NCI-H345 treated with DMSO at 0.1 percent for 48 hours (cell line): ENCODE data around the gene NAP1L1.

Experiments used
- DNase-seq: peaks from one replicate; lab custom pipeline; 2025; ENCODE audit not compliant: unreplicated experiment; lab: John Stamatoyannopoulos, UW

Gene NAP1L1, protein sequence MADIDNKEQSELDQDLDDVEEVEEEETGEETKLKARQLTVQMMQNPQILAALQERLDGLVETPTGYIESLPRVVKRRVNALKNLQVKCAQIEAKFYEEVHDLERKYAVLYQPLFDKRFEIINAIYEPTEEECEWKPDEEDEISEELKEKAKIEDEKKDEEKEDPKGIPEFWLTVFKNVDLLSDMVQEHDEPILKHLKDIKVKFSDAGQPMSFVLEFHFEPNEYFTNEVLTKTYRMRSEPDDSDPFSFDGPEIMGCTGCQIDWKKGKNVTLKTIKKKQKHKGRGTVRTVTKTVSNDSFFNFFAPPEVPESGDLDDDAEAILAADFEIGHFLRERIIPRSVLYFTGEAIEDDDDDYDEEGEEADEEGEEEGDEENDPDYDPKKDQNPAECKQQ

DNA sequence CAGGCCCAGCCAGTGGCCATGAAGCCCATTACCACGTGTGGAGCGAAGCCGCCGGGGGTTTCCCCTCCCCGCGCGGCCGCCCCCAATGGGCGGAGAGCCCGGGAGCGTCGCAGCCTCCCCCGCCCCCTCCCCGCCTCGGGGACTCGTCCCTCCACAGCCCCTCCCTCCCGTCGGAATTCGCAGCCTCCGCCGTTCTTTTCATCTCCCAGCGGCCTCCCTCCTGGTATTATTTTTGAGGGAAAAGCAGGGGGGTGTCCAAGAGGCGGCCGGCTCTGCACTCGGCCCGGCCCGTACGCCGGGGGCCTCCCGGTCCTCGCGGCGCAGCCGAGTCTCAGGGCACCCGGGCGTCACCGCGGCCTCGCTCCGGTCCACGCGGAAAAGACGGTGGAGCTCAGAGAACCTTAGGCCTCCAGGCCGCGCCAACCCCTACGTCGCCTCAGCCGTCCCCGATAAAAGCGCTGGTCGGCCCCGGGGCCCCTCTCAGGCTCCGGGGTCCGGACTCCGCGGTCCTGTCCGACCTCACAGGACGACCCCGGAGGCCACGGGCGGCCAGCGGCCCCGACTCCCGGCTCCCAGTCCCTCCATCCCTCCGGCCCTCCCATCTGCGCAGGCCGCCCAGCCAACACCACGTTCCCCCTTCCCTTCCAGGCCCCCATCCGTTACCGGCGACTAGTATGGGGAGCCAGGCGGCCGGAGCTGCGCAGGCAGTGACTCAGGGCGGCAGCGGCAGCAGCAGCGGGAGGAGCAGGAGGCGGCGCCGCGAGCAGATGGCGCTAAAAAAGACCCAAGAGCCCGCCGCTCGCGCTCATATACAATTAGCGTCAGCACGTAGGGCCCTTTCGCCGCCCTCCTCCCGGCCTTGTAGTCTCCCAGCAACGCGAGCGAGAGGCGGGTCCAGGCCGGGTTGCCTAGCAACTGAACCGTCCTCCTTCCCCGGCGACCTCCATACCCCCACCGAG, at the start of gene NAP1L1:
TSS of gene NAP1L1 (minus strand) at position 782 of the 959 bp plus-strand sequence. CDS start 10,466 bp downstream, outside the sequence.
- peak; percentile 94 for DNase-seq

DNA sequence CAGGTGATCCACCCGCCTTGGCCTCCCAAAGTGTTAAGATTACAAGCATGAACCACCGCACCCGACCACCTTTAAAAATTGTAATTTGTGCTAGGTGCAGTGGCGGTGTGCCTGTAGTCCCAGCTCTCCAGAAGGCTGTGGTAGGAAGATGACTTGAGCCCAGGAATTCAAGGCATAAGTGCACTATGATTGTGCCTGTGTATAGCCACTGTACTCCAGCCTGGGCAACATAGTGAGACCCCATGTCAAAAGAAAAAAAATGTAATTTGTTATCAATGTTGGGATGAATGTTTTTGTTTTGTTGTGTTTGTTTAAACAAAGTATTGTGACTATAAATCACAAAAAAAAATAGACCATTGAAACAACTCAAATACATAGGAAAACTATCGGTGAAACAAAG, 43.1 kb upstream of the NAP1L1 start:
- DNase-seq: no peak

DNA sequence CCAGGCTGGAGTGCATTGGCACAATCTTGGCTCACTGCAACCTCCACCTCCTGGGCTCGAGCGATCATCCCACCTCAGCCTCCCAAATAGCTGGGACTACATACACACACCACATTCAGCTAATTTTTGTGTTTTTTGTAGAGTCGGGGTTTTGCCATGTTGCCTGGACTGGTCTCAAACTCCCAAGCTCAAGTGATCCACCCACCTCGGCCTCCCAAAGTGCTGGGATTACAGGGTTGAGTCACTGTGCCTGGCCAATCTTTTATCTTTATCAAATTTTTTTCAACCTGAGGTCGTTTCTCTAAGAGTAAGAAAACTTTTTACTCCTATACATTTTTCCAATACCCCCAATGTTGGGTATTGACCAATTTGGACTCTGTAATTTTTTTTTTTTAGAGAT, 40.0 kb upstream of the NAP1L1 start:
- DNase-seq: no peak

DNA sequence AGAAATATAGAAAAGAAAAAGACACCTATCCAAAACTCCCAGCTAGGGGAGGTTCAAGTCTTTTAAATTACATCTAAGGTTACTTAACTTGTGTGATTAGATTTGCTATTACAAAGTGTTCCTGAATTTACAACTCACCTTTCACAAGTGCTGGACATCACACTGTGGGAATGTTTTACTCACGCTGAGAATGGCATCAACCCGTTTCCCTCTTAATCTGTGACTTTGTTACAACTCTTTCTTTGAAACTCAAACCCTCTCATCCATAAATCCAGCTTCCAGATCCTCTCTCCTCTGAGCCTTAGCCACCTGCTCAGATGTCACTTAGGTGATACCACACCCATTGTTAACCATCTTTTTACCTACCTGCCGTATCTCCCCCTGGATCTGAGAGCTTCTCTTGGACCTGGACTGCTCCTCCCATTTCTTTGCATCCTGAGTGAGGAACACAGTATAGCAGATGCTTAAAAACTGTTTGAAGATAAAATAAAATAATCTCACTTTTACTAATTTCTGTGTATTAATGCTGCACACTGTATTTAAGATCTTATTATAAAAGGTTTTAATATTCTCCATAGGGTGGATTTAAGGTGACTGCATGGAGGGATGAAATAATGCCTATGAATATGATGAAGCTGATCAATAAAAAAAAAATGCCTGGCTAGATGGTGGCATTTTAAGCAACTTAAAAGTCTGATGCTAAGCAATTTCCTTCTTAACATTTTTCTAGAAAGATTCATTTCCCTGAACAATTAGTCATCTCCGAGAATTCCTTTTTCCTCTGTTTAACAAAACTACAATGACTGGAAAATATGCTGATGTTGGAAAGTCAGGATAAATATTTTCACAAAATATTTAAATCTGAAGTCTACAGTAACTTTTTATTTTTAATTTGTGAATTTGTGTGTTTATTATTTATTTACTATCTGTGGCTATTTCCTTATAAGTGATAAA, 39.1 kb upstream of the NAP1L1 start:
- DNase-seq: no peak

DNA sequence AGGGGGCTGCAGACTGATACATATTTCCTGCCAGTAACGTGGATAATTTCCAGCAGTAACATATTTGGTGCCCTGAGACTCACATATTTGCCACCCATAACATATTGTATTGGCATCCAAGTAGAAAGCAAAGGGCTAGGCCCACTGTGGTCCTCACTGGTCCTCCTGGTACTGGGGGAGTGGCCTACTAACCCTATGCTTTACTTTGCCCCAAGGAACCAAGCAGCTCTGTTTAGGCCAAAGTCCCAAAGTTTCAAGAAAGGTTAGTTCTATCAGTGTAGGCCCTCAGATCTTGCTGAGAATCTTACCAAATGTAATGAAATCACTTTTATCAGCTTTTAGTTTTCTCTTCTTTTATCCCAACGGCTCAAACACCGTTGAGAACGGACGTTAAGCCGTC, 35.4 kb upstream of the NAP1L1 start:
- DNase-seq: no peak

DNA sequence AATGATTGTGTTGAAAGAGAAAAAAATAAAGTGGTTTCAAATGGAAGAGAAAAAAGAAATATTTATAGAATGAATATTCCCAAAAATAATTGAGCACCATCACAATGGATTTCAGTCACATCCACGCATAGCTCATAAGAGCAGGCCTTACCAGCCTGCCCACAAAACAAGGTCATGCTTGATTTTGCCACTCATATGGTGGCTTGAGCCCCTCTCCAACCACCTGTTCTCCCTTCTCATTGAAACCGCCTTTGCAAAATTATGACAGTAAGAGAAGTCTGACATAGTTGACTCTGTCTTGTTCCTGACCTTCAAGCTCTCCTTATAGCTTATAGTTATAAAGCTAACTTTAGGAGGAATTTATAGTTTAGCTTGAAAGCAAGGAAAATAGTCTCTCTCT, 33.3 kb upstream of the NAP1L1 start:
- no peak for DNase-seq

DNA sequence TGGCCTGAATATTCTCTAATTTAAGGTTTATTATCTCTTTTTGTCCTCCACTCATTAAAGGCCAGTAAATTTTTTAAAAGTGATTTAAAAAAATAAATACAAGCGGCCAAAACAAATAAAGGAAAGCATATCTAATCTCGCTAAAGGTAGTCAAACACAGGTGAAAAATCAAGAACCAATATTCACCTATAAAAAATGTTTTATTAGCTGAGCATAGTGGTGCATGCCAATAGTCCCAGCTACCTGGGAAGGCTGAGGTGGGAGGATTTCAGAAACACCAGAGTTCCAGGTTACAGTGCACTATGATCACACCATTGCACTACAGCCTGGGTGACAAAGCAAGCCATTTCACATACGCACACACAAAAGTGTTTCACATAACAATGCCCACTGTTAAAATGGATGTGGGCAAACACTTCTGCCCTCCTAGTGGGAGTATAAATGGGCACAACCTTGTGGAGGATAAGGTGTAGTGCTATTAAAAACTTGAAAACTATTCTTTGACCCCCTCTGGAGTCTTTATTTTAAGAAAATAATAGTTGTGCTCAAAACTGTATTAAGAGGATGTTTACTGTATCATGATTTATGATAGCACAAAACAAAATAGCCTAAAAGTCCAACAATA, 32.7 kb upstream of the NAP1L1 start:
- DNase-seq: no peak

DNA sequence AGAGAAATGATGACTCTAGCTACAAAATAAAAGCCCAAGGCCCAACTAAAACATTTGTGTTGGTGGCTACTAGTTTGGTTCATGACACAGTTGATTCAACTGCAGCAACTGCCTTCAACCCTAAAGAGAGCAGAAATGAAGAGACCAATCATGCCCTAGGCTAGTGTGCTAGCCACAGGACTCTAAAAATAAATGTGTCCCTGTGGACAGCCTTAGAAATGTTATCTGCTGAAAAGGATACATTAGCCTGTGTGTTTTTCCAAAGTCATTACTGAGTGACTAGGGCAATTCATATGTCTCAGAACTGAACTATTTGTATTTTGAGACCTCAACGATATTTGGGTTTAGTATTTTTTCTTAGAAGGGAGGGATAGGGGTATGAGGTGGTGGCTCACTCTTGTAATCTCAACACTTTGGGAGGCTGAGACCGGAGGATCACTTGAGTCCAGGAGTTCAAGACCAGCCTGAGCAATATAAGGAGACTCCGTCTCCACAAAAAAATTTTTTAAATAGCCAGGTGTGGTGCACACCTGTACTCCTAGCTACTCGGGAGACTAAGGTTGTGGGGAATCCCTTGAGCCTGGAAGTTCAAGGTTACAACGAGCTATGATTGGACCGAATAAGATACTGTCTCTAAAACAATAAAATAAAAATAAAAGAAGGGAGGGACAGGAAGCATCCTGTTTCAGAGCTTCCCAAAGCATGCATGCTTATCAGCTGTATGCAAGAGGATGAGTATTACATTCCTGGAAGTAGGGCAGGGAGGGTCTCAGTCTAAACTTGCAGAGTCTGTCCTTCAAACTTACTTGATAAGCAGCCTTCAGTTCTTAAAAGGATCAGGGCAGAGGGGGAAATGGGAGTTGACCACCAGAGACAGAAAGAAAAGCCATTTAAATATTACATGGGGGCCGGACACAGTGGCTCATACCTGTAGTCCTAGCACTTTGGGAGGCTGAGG, 29.6 kb upstream of the NAP1L1 start:
- no peak for DNase-seq

DNA sequence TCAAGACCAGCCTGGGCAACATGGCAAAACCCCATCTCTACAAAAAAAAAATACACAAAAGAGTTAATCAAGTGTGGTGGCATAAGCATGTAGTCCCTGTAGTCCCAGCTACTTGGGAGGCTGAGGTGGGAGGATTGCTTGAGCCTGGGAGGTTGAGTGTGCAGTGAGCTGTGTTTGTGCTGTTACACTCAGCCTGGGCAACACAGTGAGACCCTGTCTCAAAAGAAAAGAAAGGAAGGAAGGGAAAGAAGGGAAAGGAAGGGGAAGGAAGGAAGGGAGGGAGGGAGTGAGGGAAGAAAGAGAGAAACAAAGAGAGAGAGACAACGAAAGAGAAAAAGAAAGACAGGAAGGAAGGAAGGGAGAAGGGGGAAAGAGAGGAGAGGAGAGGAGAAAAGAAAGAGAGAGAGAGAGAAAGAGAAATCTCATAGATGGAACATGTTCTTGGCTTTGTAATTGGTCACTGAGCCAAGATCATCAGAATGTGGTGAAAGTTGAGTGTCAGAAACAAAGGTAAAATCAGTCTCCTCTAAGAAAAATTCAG, 26.8 kb upstream of the NAP1L1 start:
- DNase-seq: no peak

DNA sequence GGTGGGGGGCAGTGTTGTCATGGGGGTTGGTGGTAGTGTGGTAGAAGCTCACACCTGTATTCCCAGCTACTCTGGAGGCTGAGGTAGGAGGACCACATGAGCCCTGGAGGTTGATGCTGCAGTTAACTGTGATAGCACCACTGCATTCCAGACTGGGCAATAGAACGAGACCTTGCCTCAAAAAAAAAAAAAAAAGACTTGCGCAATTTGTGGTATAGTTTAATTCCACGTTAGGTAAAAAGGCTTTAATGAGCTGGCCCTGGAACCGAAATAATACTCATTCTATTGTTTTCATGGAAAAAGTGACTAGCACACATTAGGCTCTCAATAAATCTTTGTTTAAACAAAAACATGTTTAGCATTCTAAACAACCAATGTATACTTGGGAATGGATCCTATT, 25.4 kb upstream of the NAP1L1 start:
- no peak for DNase-seq

DNA sequence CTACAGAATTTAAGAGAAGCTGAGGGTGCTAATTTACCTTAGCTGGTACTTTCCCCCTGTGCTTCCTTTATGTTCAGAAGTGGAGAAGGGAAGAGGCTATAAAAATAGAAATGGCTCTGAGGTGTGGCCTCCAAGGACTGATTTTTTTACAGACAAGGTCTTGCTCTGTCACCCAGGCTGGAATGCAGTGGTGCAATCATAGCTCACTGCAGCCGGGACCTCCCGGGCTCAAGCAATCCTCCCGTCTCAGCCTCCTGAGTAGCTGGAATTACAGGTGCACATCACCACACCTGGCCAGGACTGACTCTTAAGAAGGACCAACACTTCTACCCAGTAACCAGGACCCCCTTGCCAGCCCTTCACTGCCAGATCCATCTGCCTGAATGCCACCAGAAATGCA, 23.9 kb upstream of the NAP1L1 start:
- no peak for DNase-seq

DNA sequence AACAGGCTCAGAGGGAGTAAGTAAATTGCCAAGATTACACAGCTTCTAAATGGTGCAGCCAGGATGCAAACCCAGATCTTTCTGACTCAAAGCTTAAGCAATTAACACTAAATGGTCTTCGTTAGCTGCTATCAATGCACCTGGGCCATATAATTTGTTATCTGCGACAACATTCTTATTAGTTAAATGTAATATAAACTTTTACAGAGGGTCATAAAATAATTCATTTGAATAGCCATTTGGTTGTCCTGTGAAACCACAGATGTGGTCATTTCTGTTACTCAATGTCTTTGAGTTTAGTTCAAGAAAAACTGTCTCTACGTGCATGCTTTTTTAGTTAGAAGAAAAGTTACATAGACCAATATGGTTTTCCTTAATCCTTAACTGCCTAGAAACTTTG, 22.1 kb upstream of the NAP1L1 start:
- DNase-seq: no peak

DNA sequence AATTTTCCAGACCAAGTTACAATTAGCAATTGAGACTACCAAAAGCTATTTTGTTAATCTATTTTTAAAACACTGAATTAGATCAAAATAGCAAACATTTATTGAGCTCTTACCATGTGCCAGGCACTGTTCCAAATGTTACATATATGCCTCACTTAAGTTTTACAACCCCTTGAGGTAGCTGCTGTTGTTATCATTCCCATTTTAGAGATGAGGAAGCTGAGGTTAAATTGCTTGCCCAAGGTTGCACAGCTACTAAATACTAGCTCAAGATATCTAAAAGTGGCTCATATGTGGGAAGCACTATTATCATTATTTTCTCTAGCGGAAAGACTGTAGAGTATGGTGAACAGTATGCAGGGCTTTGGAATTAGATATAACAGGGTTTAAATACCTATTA, 19.5 kb upstream of the NAP1L1 start:
- DNase-seq: no peak

DNA sequence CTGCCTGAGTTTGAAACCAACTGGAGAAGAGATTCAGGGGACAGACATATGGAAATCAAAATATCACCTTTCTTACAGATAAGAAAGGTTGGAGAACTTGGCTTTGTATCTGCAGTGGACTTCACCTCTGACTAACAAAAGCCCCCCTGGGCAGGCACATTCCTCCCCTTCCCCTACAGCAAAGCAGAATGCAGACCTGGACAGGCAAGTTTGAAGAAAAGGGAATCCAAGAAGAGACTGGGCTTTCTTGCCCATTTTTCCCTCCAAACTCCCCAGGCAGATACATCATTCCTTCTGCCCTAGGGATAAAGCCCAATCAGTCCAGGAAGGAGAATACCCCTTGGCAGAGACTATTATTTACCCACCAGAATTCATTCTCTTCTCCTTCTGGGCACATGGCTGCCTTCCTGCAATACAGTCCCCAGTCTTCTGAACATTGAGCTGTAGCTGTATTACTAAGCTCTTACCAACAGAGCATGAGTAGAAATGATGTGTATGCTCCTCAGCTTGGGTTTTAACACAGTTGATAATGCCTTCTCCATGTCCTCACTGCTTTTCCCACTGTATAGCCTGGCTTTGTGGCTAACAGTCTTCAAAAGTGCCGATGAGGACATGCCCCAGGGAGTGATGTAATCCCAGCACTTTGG, 17.4 kb upstream of the NAP1L1 start:
- no peak for DNase-seq

DNA sequence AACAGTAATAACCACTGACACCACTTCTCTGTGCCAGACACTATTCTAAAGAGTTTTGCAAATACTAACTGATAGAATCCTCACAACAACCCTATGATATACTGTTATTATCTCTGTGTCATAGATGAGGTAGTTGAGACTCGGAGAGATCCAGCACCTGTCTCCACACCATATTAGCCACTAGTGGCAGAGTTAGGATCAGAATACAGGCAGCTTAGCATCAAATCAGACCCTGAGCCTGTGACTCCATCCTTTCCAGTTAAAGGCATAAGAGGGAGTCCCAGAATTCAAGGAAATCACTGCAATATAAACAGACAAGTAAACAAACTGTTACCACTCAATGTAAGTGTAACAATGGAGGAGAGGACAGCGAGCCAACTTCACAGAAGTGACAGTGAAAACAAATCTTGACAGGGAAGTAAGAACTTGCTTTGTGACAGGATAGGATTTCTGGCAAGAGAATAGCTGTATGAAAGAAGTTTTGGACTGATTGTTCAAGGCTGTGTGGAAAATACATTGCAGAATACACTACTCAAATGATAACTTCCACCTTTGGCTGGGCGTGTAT, 11.7 kb upstream of the NAP1L1 start:
- DNase-seq: no peak

DNA sequence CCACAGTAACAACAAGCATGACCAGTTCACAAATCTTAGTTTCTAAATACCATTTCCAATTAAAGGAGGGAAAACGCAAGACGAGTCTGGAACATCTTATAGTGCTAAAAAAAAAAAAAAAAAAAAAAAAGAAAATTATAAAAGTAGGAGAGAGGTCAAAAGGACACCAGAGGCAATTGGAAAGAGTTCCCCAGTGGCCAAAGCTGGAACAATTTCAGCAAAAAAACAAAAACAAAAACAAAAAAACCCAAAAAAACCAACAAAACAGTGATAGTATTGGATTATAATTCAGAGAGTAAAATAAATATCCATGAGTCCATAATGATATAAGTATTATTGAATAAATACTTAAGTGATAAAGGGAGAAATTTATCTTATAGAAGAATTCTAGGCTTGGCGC, 10.3 kb upstream of the NAP1L1 start:
- no peak for DNase-seq

DNA sequence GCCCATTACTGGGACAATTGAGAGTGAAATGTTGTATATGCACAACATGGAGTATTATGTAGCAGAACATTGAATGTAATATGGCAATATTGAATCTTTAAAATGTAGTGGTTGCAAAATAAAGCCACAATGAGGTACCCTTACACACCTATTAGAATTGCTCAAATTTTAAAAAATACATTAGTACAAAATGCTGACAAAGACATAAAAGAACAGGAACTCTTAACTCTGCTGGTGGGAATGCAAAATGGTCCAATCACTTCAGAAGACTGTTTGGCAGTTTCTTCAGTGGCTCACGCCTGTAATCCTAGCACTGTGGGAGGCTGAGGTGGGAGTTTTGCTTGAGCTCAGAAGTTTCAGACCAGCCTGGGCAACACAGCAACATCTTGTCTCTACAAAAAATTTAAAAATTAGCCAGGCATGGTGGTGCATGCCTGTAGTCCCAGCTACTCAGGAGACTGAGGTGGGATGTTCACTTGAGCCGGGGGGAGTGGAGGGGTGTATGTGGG, 6.8 kb upstream of the NAP1L1 start:
- no peak for DNase-seq

DNA sequence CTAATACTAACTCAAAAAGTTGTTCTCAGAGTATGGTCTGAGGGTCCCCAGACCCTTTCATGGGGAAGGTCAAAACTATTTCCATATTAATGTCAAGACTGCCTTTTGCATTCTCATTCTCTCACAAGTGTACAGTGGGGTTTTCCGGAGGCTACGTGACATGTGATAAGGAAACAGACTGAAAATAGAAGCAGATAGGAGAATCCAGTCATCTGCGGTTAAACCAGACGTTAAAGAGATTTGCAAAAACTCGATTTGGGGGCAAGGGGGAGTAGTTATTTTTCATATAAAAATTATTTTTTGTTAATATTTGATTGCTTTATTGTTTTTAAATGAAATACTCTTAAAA, 1.0 kb upstream of the NAP1L1 start:
- DNase-seq: no peak
